ENCODE measurements around the gene AK1. TPM values are rescaled to one million over a fixed set of nuclear protein-coding genes. Genes with fewer than 3 reads are reported as not detected.
"Not testable (repeated sequence)": the region's sequence is repeated elsewhere in the genome, so short reads cannot be mapped to it uniquely, and the experiment has no call there.

The AK1 gene
- total and polyA plus RNA-seq, 2 donors (not counting 3 experiments of a cell fraction or from before 2014, with no cell fraction given): 115 to 148 TPM

GRCh38 chr9:127870887-127871286 is 6.6 kb downstream of the AK1 start:
- no peak for DNase-seq (ENCODE audit: low read depth, low spot score)
- POLR2A ChIA-PET: interaction anchor here (1.1 kb wide), 1 partner anchor 103 kb away, joined by 7 read pairs; no protein-coding TSS in a partner anchor

GRCh38 chr9:127870153-127870491 is 7.4 kb downstream of the AK1 start:
- H3K36me3 ChIP-seq (ENCODE audit: control insufficient read depth in 2 of 2, extremely low read depth in 1 of 2, insufficient read depth in 2 of 2, low read length in 2 of 2): peaks cover 0 to 20% of the 10 kb centered on the region in 2 experiments
- H3K79me2 ChIP-seq (ENCODE audit: control insufficient read depth, insufficient read depth, low read length); BruUV-seq (replicated peaks); H3K9ac ChIP-seq (replicated peaks; ENCODE audit: extremely low read depth, insufficient read depth, low read length); dilution Hi-C loops (cut with MboI; ENCODE audit: extremely low pct_ligation_motif_present, low sequenced_read_pairs); H4K20me1 ChIP-seq (replicated peaks; ENCODE audit: control insufficient read depth, extremely low read depth, insufficient read depth, low read length); H3K27me3 ChIP-seq (ENCODE audit: control insufficient read depth in 2 of 2, insufficient read depth in 2 of 2, low read length in 2 of 2); DNase-seq (ENCODE audit: low read depth, low spot score); H3K9me1 ChIP-seq (replicated peaks; ENCODE audit: control insufficient read depth, extremely low read depth, insufficient read depth, low read length); FAIRE-seq; H3K4me2 ChIP-seq (ENCODE audit: insufficient read depth, low read length); H3K27ac ChIP-seq (ENCODE audit: insufficient read depth, low read depth, low read length); H3K4me3 ChIP-seq (replicated peaks in 1 of 3; ENCODE audit: insufficient read depth in 1 of 3, low read depth in 1 of 3, low read length in 3 of 3); H2AFZ ChIP-seq (ENCODE audit: low read depth, low read length); H3K9me3 ChIP-seq (replicated peaks; ENCODE audit: control insufficient read depth, insufficient read depth, low read length): not testable (repeated sequence)
- CTCF ChIA-PET: interaction anchor here (0.7 to 4.5 kb wide), 54 partner anchors 8 to 281 kb away, joined by 3 to 101 read pairs (median 6); partner anchors contain the start of genes CDK9, ENG, FPGS and PTRH1
- intact Hi-C loops (cut with micrococcal nuclease): loop anchor here (1.0 to 2.0 kb wide), 5 partner anchors 42 to 135 kb away; partner anchors contain the start of gene TOR2A
- peaks cover 17% of the 10 kb centered on the region for H3K4me1 ChIP-seq (ENCODE audit: control insufficient read depth, extremely low read depth, insufficient read depth, low read length)
- POLR2A ChIA-PET: interaction anchor here (0.7 to 1.1 kb wide), 5 partner anchors 79 to 426 kb away, joined by 3 to 7 read pairs (median 4); no protein-coding TSS in a partner anchor

More at GRCh38 chr9:127870887-127871286, 6.6 kb downstream of the AK1 start:
- Histone ChIP-seq H2AFZ (ENCODE audit: low read depth, low read length) (no peak overlapping the region), H3K4me1 (ENCODE audit: control insufficient read depth, extremely low read depth, insufficient read depth, low read length) (peaks cover 15% of the 10 kb centered on the region), H3K79me2 (ENCODE audit: control insufficient read depth, insufficient read depth, low read length) (peaks cover 6% of the 10 kb centered on the region), H3K9me1 (replicated peaks; ENCODE audit: control insufficient read depth, extremely low read depth, insufficient read depth, low read length) (no peaks in the 10 kb centered on the region), H3K4me2 (ENCODE audit: insufficient read depth, low read length) (no peak overlapping the region), H3K27me3 (ENCODE audit: control insufficient read depth in 2 of 2, insufficient read depth in 2 of 2, low read length in 2 of 2) (no peaks in the 10 kb centered on the region), H3K27ac (ENCODE audit: insufficient read depth, low read depth, low read length) (no peak overlapping the region), H3K9me3 (replicated peaks; ENCODE audit: control insufficient read depth, insufficient read depth, low read length) (no peaks in the 10 kb centered on the region), H4K20me1 (replicated peaks; ENCODE audit: control insufficient read depth, extremely low read depth, insufficient read depth, low read length) (no peaks in the 10 kb centered on the region), H3K36me3 (ENCODE audit: control insufficient read depth in 2 of 2, extremely low read depth in 1 of 2, insufficient read depth in 2 of 2, low read length in 2 of 2) (peaks cover 0 to 20% of the 10 kb centered on the region in 2 experiments), H3K4me3 (replicated peaks in 1 of 3; ENCODE audit: insufficient read depth in 1 of 3, low read depth in 1 of 3, low read length in 3 of 3) (no peak overlapping the region), H3K9ac (replicated peaks; ENCODE audit: extremely low read depth, insufficient read depth, low read length) (no peak overlapping the region)
- CTCF ChIA-PET: interaction anchor here (1.2 to 4.5 kb wide), 7 partner anchors 9 to 134 kb away, joined by 5 to 101 read pairs (median 8); partner anchors contain the start of gene ENG
- intact Hi-C loops (cut with micrococcal nuclease) (loop anchor here (1.0 to 2.0 kb wide), 5 partner anchors 43 to 136 kb away; partner anchors contain the start of gene TOR2A), dilution Hi-C loops (cut with MboI; ENCODE audit: extremely low pct_ligation_motif_present, low sequenced_read_pairs) (no loop called here)
- no peak for FAIRE-seq
- BruUV-seq (replicated peaks): no TSS peak
- TF ChIP-seq EZH2 (IDR thresholded peaks at IDR 0.05; ENCODE audit: borderline replicate concordance, low read depth, low read length, severe bottlenecking): no peak
- TF ChIP-seq MAX (IDR thresholded peaks at IDR 0.05; ENCODE audit: insufficient read depth, insufficient read length): no peak
- no peak for TF ChIP-seq GATA2 (IDR thresholded peaks at IDR 0.05; ENCODE audit: insufficient read depth, insufficient read length, low read depth, low read length)
- no peak for TF ChIP-seq CTCF (IDR thresholded peaks at IDR 0.05; ENCODE audit: extremely low read depth in 1 of 2, insufficient read depth in 1 of 2, low read depth in 1 of 2, low read length in 2 of 2)
- TF ChIP-seq FOS (IDR thresholded peaks at IDR 0.05; ENCODE audit: borderline replicate concordance, insufficient read depth, low read length): no peak
- TF ChIP-seq POLR2AphosphoS5 (IDR thresholded peaks at IDR 0.05; ENCODE audit: insufficient read depth, low read depth, low read length): no peak
- TF ChIP-seq POLR2A (IDR thresholded peaks at IDR 0.05; ENCODE audit: low read depth, low read length): no peak
- TF ChIP-seq MYC (IDR thresholded peaks at IDR 0.05; ENCODE audit: low read depth, low read length): no peak
- TF ChIP-seq JUN (IDR thresholded peaks at IDR 0.05; ENCODE audit: borderline replicate concordance, insufficient read depth, insufficient read length, low read depth): no peak

Data from endothelial cell of umbilical vein (primary cell).